NCI-H748 treated with DMSO at 0.1 percent for 48 hours (cell line): ENCODE measurements around the gene SPN.
"Not testable (repeated sequence)": the region's sequence is repeated elsewhere in the genome, so short reads cannot be mapped to it uniquely, and the experiment has no call there.

Experiments
- DNase-seq: peaks from one replicate; lab custom pipeline; 2025; lab: John Stamatoyannopoulos, UW

The SPN gene

DNA sequence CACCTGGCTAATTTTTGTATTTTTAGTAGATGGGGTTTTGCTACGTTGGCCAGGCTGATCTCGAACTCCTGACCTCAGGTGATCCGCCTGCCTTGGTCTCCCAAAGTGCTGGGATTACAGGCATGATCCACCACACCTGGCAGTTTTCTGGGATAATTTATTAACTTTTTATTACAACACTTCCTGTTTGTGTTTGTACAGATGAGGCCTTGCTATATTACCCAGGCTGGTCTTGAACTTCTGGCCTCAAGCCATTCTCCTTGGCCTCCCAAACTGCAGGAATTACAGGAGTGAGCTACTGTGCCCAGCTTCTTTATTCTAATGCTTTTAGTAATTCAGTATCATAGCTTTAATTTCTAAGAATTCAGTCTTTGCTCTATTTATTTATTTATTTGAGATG, 16.1 kb upstream of the SPN start:
- DNase-seq = no peak

DNA sequence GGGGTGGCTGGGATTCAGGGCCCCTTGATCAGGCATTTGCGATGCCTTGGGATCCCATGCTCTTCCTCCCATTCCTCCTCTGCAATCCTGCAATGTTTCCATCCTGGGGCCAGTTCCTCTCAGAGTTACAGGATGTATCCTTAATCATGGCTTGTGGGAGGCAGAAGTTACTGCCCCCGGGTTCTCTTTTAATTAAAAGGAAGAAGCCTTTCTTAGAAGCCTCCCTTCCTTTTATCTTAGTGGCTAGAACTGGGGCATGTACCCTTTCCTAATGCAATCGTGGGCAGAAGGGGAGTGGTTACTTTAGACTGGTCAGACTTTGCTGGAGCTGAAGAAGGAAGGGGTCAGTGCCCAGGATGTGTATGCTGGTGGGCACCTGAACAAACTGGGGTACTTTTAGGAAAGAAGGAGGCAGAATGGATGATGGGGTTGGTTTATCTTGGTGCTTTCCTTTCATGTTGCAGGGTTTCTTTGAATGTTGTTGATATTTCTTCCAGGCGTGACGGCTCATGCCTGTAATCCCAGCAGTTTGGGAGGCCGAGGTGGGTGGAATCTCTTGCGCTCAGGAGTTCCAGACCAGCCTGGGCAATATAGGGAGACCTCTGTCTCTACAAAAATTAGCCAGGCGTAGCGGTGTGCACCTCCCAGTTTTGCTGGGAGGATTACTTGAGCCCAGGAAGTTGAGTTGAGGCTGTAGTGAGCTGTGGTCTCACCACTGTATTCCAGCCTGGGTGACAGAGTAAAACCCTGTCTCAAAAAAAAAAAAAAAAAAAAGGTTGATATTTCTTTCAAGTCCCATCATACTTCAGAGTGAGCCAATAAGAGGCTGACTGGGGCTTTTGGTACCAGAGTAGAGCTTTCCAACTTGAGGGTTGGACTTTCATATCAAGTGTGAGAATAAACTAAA, 13.2 kb upstream of the SPN start:
- DNase-seq = no peak

DNA sequence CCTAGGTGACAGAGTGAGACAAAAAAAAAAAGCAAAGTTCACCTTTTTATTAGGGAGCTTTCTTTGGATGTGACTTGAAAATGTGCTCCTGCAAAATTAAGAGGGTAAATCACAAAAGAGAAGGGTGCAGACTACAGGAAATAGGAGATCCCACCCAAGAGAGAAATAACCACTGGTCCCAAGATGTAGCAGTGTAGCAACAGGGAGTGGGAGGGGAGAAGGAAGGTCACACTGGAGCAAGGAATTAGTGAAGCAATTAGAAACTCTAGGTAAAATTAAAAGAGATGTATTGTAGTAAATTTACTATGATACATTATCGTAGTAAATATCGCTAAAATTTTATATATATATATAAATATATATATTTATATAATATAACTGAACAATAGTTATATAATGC, 12.3 kb upstream of the SPN start:
- DNase-seq = no peak

DNA sequence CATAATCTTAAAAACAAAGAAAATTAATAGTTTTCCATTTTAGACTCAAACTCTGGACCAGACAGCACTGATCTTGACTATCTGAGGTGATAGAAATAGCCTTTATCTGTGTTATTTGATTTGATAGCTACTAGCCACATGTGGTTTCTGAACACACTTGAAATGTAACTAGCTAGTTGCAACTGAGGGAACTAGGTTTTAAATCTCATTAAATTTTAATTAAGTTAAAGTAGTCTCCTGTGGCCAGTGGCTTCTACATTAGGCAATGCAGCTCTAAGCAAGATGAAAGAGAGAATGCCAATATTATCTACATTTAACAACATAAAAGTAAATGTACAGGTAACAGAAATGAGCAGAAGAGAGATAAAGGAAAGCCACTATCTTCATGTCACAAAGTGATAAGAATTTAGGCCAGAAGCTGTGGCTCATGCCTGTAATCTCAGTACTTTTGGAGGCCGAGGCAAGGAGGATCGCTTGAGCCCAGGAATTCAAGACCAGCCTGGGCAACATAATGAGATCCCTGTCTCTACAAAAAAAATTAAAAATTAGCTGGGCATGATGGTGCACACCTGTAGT, 11.2 kb upstream of the SPN start:
- no peak for DNase-seq

DNA sequence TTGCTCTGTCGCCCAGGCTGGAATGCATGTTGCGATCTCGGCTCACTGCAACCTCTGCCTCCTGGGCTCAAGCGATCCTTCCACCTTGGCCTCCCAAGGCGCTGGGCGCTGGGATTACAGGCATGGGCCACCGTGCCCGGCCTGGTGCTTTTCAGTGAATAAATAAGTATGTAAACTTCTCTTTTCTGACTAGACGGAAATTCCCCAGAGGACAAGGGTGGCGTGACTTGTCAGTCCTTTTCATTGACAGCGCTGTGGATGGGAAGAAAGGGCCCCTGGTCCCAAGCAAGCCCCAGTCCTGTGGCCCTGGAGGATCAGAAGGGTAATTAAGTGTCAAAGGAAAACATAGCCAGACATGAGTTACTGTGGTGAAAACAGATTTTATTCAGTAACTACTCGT, 9.6 kb upstream of the SPN start:
- no peak for DNase-seq

DNA sequence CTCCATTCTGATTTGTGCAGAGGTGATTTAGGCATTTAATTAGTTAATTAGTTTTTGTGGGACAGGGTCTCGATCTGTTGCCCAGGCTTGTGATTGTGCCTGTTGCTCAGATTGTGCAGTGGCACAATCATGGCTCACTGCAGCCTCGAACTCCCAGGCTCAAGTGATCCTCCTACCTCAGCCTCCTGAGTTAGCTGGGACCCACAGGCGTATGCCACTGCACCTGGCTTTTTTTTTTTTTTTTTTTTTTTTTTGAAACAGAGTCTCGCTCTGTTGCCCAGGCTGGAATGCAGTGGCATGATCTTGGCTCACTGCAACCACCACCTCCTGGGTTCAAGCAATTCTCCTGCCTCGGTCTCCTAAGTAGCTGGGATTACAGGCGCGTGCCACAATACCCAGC, 9.2 kb upstream of the SPN start:
- DNase-seq = not testable (repeated sequence)

DNA sequence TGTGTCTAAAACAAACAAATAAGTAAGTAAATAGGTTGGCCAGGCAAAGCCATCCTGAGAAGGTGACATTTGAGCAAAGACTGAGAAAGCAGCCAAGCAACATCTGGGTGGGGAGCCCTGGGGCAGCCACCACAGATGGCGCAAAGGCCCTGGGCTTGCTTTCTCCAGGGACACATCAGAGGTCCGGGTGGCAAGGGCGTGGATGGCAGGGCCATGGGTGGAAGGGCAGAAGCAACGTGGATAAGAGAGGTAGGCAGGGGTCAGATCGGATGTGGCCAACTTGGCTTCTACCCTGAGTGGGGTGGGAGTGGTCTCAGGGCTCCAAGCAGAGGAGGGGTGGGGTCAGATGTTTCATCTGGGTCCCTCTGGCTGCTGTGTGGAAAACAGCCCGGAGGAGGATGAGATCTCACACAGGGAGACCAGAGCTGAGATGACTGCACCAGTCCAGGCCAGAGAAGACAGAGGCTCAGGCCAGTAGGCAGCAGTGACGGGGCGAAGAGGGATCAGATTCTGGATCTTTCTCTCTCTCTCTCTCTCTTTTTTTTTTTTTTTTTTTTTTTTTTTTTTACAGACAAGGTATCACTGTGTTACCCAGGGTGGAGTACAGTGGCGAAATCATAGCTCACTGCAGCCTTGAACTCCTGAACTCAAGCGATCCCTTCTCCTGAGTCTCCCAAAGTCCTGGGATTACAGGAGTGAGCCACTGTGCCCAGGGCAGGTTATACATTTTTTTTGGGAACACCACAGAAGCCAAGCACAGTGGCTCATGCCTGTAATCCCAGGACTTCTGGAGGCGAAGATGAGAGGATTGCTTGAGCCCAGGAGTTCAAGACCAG, 6.1 kb upstream of the SPN start:
- DNase-seq = no peak

DNA sequence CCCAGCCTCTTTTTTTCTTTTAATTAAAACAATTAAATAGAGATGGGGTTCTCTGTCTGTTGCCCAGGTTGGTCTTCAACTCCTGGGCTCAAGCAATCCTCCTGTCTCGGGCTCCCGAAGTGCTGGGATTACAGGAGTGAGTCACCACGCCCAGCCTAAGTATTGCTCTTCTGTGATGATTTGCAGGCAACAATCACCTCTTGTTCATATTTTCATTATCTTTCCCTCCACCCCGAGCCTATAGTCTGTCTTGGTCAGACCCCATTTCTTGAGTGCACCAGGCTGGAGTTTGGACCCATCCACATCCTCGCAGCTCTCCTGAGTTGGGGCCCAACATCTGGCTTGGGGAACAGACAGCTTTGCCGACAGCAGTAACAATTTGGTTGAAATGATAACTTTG, 4.3 kb upstream of the SPN start:
- no peak for DNase-seq

DNA sequence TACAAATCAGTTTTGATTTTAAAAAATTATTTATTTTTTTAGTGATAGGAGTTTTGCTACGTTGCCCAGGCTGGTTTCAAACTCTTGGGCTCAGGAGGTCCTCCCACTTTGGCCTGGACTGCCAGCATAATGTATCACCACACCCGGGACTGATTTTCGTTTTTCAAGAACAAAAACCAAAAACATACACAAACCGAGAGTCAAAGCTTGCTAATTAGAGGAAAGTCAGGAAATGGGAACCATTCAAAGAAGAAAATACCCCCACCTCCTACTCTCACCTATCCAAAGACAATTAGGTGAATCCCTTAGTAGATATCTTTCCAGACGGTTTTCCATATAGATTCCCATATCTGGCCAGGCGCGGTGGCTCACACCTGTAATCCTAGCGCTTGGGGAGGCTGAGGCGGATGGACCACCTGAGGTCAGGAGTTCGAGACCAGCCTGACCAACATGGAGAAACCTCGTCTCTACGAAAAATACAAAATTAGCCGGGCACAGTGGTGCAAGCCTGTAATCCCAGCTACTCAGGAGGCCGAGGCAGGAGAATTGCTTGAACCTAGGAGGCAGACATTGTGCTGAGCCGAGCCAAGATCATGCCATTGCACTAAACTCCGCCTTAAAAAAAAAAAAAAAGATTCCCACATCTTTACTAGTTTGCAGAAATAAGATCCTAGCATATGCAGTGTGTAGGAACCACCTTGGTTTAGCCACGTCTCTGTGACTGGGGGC, 883 bp upstream of the SPN start:
- no peak for DNase-seq

DNA sequence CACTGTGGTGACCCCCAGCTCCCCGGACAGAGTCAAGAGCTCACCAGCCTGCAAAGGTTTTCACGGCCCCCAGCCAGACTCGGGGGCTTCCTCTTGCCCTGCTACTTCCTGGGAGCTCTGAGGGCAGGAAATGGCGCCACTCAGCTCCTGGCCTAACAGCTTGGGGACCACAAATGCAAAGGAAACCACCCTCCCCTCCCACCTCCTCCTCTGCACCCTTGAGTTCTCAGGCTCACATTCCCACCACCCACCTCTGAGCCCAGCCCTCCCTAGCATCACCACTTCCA, 375 bp upstream of the SPN start:
- DNase-seq = no peak

DNA sequence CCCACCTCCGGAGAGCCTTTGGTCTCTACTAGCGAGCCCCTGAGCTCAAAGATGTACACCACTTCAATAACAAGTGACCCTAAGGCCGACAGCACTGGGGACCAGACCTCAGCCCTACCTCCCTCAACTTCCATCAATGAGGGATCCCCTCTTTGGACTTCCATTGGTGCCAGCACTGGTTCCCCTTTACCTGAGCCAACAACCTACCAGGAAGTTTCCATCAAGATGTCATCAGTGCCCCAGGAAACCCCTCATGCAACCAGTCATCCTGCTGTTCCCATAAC, 702 bp downstream of the SPN start:
- no peak for DNase-seq

DNA sequence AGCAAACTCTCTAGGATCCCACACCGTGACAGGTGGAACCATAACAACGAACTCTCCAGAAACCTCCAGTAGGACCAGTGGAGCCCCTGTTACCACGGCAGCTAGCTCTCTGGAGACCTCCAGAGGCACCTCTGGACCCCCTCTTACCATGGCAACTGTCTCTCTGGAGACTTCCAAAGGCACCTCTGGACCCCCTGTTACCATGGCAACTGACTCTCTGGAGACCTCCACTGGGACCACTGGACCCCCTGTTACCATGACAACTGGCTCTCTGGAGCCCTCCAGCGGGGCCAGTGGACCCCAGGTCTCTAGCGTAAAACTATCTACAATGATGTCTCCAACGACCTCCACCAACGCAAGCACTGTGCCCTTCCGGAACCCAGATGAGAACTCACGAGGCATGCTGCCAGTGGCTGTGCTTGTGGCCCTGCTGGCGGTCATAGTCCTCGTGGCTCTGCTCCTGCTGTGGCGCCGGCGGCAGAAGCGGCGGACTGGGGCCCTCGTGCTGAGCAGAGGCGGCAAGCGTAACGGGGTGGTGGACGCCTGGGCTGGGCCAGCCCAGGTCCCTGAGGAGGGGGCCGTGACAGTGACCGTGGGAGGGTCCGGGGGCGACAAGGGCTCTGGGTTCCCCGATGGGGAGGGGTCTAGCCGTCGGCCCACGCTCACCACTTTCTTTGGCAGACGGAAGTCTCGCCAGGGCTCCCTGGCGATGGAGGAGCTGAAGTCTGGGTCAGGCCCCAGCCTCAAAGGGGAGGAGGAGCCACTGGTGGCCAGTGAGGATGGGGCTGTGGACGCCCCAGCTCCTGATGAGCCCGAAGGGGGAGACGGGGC, 1.3 kb downstream of the SPN start:
- DNase-seq = no peak

DNA sequence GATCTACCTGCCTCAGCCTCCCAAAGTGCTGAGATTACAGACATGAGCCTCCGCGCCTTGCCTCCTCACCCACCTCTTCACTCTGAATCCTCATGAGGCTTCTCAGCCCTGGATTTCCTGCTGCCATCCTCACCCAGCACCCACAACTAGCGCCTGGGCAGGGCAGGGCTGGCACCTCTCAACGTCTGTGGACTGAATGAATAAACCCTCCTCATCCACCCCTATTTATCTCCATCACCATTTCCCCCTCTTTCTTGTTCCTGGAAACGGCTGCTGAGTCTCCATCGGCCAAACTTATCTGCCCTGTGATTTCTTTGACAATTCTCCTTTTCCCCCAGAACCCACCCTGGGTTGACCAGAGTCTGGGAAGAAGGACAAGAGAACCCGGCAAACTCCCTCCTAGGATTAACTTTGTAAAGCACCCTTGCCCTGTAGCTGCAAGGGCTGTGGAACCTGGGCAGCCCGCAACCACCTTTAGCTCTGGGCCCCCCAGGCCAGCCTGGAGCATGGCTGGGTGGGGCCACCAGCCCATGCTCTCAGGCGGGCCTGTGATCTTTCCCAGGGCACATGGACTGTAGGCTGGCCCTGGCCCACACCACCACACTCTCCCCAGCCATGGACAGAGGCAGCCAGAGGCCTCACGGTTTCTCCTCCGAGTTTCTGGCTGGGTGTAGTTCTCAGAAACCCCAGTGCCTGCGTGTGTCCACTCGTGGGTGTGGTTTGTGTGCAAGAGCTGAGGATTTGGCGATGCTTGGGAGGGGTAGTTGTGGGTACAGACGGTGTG, 2.4 kb downstream of the SPN start:
- DNase-seq = no peak

DNA sequence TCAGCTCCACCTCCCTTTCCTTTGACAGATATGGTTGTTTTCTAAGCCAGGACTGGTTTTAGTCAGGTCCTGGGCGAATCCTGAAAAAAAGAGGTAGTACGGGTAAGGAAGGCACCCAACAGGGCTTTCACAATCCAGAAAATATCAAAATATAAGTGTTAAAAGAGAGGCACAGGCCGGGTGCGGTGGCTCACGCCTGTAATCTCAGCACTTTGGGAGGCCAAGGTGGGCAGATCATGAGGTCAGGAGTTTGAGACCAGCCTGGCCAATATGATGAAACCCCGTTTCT, 4.2 kb downstream of the SPN start:
- not testable (repeated sequence) for DNase-seq

DNA sequence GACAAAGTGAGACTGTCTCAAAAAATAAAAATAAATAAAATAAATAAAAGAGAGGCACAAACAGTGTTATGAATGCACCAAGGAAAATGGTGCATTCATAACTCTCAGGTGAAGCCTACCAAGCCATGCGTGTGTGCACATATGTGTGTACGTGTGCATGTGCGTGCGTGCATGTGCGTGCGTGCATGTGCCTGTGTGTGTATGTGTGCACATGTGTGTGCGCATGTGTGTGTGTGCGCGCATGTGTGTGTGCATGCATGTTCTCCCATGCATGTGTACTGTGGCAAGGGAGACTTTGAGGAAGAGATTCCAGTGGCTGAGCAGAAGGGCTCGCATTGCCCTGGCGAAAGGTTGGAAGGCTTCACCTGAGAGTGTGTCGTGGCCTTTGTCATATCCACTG, 4.7 kb downstream of the SPN start:
- DNase-seq = no peak

DNA sequence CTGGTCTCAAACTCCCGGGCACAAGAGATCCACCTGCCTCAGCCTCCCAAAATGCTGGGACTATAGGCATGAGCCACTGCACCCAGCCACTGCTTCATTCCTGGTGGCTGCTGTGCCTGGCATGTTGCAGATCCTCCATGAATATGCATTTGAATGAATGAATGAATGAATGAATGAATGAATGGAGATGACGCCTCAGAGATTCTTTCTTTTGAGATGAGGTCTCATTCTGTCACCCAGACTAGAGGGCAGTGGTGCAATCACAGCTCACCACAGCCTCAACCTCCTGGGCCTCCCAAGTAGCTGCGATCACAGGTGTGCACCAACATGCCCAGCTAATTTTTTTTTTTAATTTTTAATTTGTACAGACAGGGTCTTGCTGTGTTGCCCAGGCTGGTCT, 5.2 kb downstream of the SPN start:
- no peak for DNase-seq

DNA sequence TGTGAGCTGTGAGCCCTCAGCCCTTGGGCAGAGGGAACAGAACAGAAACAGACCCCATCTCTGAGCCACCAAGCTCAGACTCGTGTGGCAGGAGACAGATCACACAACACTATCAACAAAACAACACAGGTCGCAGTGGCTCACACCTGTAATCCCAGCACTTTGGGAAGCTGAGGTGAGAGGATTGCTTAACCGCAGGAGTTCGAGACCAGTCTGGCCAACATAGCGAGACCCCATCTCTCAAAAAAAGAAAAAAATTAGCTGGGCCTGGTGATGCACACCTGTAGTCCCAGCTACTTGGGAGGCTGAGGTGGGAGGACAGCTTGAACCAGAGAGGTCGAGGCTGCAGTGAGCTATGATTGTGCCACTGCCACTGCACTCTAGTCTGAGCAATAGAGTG, 10.5 kb downstream of the SPN start:
- no peak for DNase-seq

DNA sequence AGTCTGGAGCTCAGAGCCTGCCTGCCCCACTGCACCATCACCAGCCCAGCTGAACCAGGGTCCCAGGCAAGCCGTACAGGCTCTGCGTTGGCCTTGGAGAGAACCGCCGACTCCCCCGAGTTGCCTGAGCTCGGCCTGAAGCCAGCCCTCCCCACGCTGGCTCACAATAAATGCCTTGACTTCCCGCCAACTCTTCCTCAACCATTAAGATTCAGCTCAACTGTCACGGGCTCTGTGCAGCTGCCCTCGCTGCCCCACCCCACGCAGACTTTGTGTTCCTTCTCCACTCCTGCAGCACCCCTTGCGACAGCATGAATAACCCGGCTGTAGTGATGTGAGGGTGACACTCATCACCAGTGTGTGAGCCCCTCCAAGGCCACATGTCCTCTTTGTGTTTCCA, 11.1 kb downstream of the SPN start:
- DNase-seq = no peak

DNA sequence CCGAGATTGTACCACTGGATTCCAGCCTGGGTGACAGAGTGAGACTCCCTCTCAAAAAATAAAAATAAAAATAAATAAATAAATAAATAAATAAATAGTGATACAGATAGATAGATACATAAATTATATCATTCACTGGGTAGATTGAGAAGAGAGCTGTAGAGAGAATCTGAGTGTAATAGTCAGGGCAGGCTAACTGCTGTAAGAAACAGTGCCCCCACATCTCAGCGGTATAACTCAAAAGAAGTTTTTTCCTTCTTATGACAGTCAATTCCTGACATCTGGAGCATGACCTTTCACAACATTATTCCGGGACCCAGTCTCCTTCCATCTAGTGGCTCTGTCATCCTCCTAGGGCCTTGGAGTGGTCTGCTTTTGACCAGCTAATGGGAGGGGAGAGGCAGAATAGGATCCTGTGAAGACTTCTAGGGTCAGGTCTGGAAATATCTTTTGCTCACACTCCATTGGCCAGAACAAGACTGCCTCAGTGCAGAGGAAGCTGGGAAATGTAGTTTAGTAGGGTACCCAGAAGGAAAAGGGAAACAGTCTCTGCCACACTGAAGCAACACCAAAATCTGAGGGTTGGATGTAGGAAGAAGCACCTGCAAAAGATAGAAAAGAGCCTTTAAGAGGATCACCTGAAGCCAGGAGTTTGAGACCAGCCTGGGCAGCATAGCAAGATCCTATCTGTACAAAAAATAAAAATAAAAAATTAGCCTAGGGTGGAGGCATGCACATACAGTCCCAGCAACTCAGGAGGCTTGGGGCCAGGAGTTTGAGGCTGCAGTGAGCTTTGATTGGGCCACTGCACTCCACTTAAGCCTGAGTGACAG, 13.0 kb downstream of the SPN start:
- no peak for DNase-seq

DNA sequence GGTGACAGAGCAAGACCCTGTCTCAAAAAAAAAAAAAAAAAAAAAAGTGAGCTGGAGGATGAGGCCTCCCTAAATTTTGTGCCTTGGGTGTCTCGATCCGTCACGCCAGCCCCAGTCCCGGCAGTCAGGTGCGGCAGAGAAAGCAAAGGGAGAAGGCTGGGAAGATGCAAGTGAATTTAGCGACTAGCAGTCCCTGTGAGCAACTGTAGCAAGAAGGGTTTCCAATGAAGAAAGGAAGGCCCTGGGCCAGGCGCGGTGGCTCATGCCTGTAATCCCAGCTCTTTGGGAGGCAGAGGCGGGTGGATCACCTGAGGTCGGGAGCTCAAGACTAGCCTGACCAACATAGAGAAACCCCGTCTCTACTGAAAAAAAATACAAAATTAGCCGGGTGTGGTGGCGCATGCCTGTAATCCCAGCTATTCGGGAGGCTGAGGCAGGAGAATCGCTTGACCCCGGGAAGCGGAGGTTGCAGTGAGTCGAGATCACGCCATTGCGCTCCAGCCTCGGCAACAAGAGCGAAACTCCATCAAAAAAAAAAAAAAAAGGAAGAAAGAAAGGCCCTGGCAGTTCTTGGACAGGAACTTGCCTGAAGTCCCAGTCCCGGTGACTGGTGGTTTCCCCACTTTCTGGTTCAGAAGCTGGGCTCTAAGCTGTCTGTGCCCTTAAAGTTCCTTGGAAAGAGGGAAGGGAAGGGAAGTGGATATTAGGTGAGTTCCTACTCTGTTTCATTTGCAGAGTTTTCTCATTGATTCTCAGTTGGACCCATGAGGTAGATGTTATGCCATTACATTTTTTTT, 14.1 kb downstream of the SPN start:
- DNase-seq = no peak
